Spinal cord (tissue), 10 donors: Measurements from ENCODE around the gene OR10J5. TPM values are rescaled to one million over a fixed set of nuclear protein-coding genes. Genes with fewer than 3 reads are reported as not detected.

Source experiments
- DNase-seq, 6 donors: peaks; one replicate each; pipeline versions ENCODE4 v3.0.0 to v3.0.0-alpha.2; 2013 to 2015; ENCODE audit warnings: low spot score in 6 of 6, low read depth in 4 of 6
- H3K27ac ChIP-seq: one replicate; pipeline ENCODE4 v1.5.1; 2013; ENCODE audit warnings: low read depth, low read length, control low read depth
- H3K27me3 ChIP-seq: one replicate; pipeline ENCODE4 v1.6.1; 2013; ENCODE audit warnings: low read length; ENCODE audit not compliant: control insufficient read depth, insufficient read depth
- H3K36me3 ChIP-seq: one replicate; pipeline ENCODE4 v1.6.1; 2013; ENCODE audit warnings: low read length; ENCODE audit not compliant: control insufficient read depth, insufficient read depth
- H3K4me1 ChIP-seq: one replicate; pipeline ENCODE4 v1.6.1; 2013; ENCODE audit warnings: low read length; ENCODE audit not compliant: control insufficient read depth, insufficient read depth
- H3K4me3 ChIP-seq: one replicate; pipeline ENCODE4 v1.5.1; 2013; ENCODE audit warnings: low read depth, low read length, control low read depth
- H3K9me3 ChIP-seq: one replicate; pipeline ENCODE4 v1.6.1; 2013; ENCODE audit warnings: low read length; ENCODE audit not compliant: control insufficient read depth, insufficient read depth
- WGBS: methylation state at CpG from one replicate; pipeline ENCODE4 v1.1.5; 2013; ENCODE audit warnings: missing lambda C conversion rate; ENCODE audit not compliant: insufficient coverage; 5-methylcytosine and 5-hydroxymethylcytosine counted together
- polyA plus RNA-seq, 2 donors: library from polyadenylated mRNA; unstranded; fragments of 120-200 nt; gene quantifications; one replicate each; pipeline ENCODE4 v1.2.1, GENCODE V29; 2013; ENCODE audit not compliant: insufficient read length in 2 of 2
- total RNA-seq, 2 donors: library from RNA; depleted of rRNA in 1 of 2; stranded (reverse); fragments of 120-200 nt in 1 of 2; fragments of >200 nt in 1 of 2; gene quantifications; one replicate each; pipeline versions ENCODE4 v1.2.3 to v1.2.4, GENCODE V29; 2013 to 2014
- donor health status: healthy.

The OR10J5 gene
- total and polyA plus RNA-seq, 4 donors = not detected

DNA sequence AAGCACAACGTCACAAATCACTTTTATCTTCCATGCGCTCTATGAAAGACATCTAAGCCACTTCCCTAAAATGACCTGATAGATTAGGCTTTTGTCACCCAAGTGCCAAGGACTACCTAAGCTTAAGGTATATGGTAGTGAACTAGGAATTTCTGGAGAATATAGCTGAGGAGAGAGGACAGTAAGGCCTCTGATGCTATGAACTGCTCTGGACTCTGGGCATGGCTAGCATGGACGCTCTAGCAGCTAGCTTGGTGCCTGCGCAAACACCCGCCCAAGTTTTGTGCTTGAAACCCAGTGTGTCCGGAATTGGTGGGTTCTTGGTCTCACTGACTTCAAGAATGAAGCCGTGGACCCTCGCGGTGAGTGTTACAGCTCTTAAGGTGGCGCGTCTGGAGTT lies 42.5 kb downstream of the OR10J5 start:
- H3K9me3 ChIP-seq = no peaks in the 10 kb centered on the region
- no peaks in the 10 kb centered on the region for H3K4me1 ChIP-seq
- WGBS = 83% methylated on average over 7 of the region's 11 CpGs
- H3K27me3 ChIP-seq = no peaks in the 10 kb centered on the region
- no peaks in the 10 kb centered on the region for H3K36me3 ChIP-seq
- no peak for DNase-seq
- H3K27ac ChIP-seq = no peak overlapping the region
- H3K4me3 ChIP-seq = no peak overlapping the region

GRCh38 chr1:159492575-159493323 lies 43.1 kb downstream of the OR10J5 start:
- 0% methylated on average over 1 of the region's 5 CpGs for WGBS
- no peak for DNase-seq
- Histone ChIP-seq H3K27ac (no peak overlapping the region), H3K4me1 (no peaks in the 10 kb centered on the region), H3K9me3 (no peaks in the 10 kb centered on the region), H3K27me3 (no peaks in the 10 kb centered on the region), H3K36me3 (no peaks in the 10 kb centered on the region), H3K4me3 (no peak overlapping the region)

Other genes starting within 250 kb of the OR10J5 start
- under 1 TPM; 0.28 to 0.59 TPM for gene FCER1A, start 233.7 kb downstream of the OR10J5 start, total RNA-seq
- under 1 TPM in 1 of 2 donors, not detected in 1; 0.33 TPM for gene FCER1A, start 233.7 kb downstream of the OR10J5 start, polyA plus RNA-seq
- gene OR10J4, start 103.8 kb downstream of the OR10J5 start, total RNA-seq = not detected
- not detected for gene OR10J4, start 103.8 kb downstream of the OR10J5 start, polyA plus RNA-seq
- not detected for gene OR10J1, start 96.3 kb downstream of the OR10J5 start, total RNA-seq
- under 1 TPM in 1 of 2 donors, not detected in 1; 0.06 TPM for gene OR10J1, start 96.3 kb downstream of the OR10J5 start, polyA plus RNA-seq
- not detected for gene APCS, start 51.8 kb upstream of the OR10J5 start, total RNA-seq
- not detected for gene APCS, start 51.8 kb upstream of the OR10J5 start, polyA plus RNA-seq
- not detected for gene CRP, start 178.6 kb upstream of the OR10J5 start, total RNA-seq
- not detected for gene CRP, start 178.6 kb upstream of the OR10J5 start, polyA plus RNA-seq
- gene DUSP23, start 245.0 kb upstream of the OR10J5 start, total RNA-seq = 10 to 100 TPM; 11.8 to 30.5 TPM
- 10 to 100 TPM; 21.3 to 24.9 TPM for gene DUSP23, start 245.0 kb upstream of the OR10J5 start, polyA plus RNA-seq